Vagina (tissue), 2 donors: Measurements from ENCODE around the gene SLC16A5.

Experiments used
- POLR2A ChIP-seq, 2 donors: fragments of 450-650 bp; IDR thresholded peaks; one replicate each; pipeline ENCODE4 v1.6.1; 2017; ENCODE audit warnings: antibody characterized with exemption in 2 of 2, mild to moderate bottlenecking in 2 of 2, moderate library complexity in 2 of 2
- POLR2AphosphoS5 ChIP-seq, 2 donors: sonication (generic); formaldehyde crosslinking; IDR thresholded peaks; one replicate each; pipeline ENCODE4 v1.9.0; 2017; ENCODE audit warnings: antibody characterized with exemption in 2 of 2, mild to moderate bottlenecking in 2 of 2, low read depth in 1 of 2; ENCODE audit not compliant: insufficient read depth in 1 of 2
- TF ChIP-seq, protein P1 (sequence below), 3 experiments: fragments of 450-650 bp in 2 of 3; fragments of 200-600 bp in 1 of 3; sonication (generic) in 1 of 3; IDR thresholded peaks; one replicate each; pipeline ENCODE4 v1.5.1; 2017 to 2019; ENCODE audit warnings: antibody characterized with exemption in 3 of 3, mild to moderate bottlenecking in 2 of 3, moderate library complexity in 2 of 3

DNA sequence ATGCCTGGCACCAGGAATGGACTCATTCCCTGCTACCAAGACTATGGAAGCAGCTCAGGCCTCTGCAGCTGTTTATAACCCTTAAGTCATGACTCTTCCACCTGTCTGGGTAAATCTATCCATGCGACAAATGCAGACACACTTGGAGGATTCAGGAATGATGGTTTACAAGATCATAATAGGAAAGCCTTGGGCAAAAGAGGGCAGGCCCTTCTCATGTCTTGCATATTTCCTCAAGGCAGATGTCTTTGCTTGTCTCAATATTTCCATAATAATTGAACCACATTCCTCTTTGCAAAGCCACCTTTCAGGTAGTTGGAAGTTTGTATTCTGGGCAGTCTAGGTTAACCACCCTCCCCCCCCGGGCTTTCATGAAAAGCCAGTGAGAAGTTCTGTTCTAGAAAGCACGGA, 67.4 kb downstream of the SLC16A5 start:
- TF ChIP-seq POLR2A (IDR thresholded peaks at IDR 0.05) (no peak), POLR2AphosphoS5 (IDR thresholded peaks at IDR 0.05; ENCODE audit: insufficient read depth in 1 of 2, low read depth in 1 of 2) (no peak)
- TF ChIP-seq, protein P1, sequence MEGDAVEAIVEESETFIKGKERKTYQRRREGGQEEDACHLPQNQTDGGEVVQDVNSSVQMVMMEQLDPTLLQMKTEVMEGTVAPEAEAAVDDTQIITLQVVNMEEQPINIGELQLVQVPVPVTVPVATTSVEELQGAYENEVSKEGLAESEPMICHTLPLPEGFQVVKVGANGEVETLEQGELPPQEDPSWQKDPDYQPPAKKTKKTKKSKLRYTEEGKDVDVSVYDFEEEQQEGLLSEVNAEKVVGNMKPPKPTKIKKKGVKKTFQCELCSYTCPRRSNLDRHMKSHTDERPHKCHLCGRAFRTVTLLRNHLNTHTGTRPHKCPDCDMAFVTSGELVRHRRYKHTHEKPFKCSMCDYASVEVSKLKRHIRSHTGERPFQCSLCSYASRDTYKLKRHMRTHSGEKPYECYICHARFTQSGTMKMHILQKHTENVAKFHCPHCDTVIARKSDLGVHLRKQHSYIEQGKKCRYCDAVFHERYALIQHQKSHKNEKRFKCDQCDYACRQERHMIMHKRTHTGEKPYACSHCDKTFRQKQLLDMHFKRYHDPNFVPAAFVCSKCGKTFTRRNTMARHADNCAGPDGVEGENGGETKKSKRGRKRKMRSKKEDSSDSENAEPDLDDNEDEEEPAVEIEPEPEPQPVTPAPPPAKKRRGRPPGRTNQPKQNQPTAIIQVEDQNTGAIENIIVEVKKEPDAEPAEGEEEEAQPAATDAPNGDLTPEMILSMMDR (IDR thresholded peaks at IDR 0.05) = no peak
